ENCODE data around the gene KAT2A. TPM values are rescaled to one million over a fixed set of nuclear protein-coding genes. Genes with fewer than 3 reads are reported as not detected.
A peak's percentile ranks its signal among the peaks of the same experiment; 100 is the strongest.

Gene KAT2A
- total RNA-seq, 1 experiment from 2014 or later: 42.1 TPM

DNA sequence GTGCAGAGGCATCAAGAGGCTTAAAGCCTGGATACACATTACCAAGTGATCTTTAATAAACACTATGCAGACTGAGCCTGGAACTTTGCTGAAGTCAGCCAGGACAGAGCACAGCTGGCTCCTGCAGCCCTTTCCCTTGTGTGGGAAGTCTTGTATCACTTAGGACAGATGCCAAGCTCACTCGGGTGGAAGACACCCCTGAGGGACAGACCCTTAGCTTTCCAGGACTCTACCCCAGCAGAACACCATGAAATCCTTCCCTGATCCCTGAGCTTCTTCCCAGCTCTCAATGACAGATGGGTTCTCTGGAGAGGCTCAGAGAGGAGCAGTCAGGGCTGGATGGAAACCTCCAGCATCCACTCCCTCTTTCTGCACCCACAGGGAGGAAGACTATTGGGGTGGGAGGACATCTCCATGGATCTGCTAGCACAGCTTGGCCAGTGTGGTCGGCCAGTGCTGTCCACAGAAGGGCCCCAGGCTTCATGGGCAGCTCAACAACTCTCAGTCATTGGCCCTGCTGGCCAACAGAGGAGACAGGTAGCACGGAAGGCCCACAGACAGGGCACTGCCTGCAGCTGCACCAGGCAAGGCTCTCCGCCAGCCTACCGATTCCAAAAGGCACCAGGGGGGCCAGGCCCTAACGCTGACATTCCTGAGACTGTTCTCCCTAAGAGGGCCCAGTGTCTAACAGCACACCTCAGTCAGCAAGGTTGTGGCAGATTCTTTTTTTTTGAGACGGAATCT, 17.8 kb upstream of the KAT2A start:
- 0 out of 2 replicates have a peak, but pooled peaks cover 5% of the 10 kb centered on the region for H3K36me3 ChIP-seq (ENCODE audit: low read depth)
- ChIA-PET POLR2A (ENCODE audit: unreplicated experiment) (no interaction called here), CTCF (no interaction called here)
- BruUV-seq (replicated peaks): no TSS peak
- intact Hi-C loops (cut with micrococcal nuclease; ENCODE audit: unreplicated experiment): no loop called here
- no peak for TF ChIP-seq CTCF (conservative IDR thresholded peaks at IDR 0.05)
- no peak for TF ChIP-seq EZH2 (IDR thresholded peaks at IDR 0.05; ENCODE audit: low read depth)
- no peak overlapping the region for H3K4me2 ChIP-seq
- peaks cover 37% of the 10 kb centered on the region for H4K20me1 ChIP-seq (ENCODE audit: insufficient read depth)
- H2AFZ ChIP-seq: no peak overlapping the region
- H3K4me1 ChIP-seq (replicated peaks; ENCODE audit: insufficient read depth): peaks cover 24% of the 10 kb centered on the region
- H3K27ac ChIP-seq: no peak overlapping the region
- H3K4me3 ChIP-seq: no peak overlapping the region
- H3K27me3 ChIP-seq (ENCODE audit: insufficient read depth, low read depth): no peaks in the 10 kb centered on the region
- H3K79me2 ChIP-seq (ENCODE audit: low read depth): peaks cover 91% of the 10 kb centered on the region
- H3K9me3 ChIP-seq (ENCODE audit: insufficient read depth, low read depth): no peaks in the 10 kb centered on the region
- no peak for DNase-seq
- peaks cover 23% of the 10 kb centered on the region for H3F3A ChIP-seq (ENCODE audit: insufficient read depth, low read depth)
- no peaks in the 10 kb centered on the region for H3K9me2 ChIP-seq (ENCODE audit: insufficient read depth)

DNA sequence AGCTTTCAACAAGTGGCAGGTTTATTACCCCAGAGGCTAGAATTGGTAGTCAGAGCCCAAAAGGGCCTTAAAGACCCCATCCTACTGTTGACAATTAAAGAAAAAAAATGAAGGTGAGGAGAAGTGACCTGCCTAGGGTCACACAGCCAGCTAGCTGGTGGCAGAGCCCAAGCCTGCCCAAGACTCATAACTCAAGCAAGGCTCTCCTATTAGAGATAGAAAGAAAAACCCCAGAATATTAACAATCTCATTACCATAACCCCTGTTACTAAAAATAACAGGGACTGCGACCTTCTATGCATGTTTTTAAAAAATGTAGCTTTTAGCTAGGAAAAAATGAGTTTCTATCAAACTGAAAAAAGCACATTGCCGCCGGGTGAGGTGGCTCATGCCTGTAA, 15.5 kb upstream of the KAT2A start:
- Histone ChIP-seq H3K79me2 (ENCODE audit: low read depth) (peaks cover 91% of the 10 kb centered on the region), H3K4me2 (peak overlapping the region; percentile 54; the same call in 1 of the 2 replicates), H2AFZ (no peak overlapping the region), H3K9me2 (ENCODE audit: insufficient read depth) (no peaks in the 10 kb centered on the region), H3K9me3 (ENCODE audit: insufficient read depth, low read depth) (no peaks in the 10 kb centered on the region), H3K27me3 (ENCODE audit: insufficient read depth, low read depth) (no peaks in the 10 kb centered on the region), H3K36me3 (ENCODE audit: low read depth) (0 out of 2 replicates have a peak, but pooled peaks cover 7% of the 10 kb centered on the region), H4K20me1 (ENCODE audit: insufficient read depth) (peaks cover 37% of the 10 kb centered on the region), H3K4me1 (replicated peaks; ENCODE audit: insufficient read depth) (peaks cover 24% of the 10 kb centered on the region), H3F3A (ENCODE audit: insufficient read depth, low read depth) (peaks cover 23% of the 10 kb centered on the region), H3K4me3 (no peak overlapping the region), H3K27ac (peak overlapping the region; percentile 78)
- ChIA-PET POLR2A (ENCODE audit: unreplicated experiment) (no interaction called here), CTCF (no interaction called here)
- BruUV-seq (replicated peaks): no TSS peak
- intact Hi-C loops (cut with micrococcal nuclease; ENCODE audit: unreplicated experiment): no loop called here
- DNase-seq: no peak
- TF ChIP-seq CTCF (conservative IDR thresholded peaks at IDR 0.05) (no peak), EZH2 (IDR thresholded peaks at IDR 0.05; ENCODE audit: low read depth) (no peak)

DNA sequence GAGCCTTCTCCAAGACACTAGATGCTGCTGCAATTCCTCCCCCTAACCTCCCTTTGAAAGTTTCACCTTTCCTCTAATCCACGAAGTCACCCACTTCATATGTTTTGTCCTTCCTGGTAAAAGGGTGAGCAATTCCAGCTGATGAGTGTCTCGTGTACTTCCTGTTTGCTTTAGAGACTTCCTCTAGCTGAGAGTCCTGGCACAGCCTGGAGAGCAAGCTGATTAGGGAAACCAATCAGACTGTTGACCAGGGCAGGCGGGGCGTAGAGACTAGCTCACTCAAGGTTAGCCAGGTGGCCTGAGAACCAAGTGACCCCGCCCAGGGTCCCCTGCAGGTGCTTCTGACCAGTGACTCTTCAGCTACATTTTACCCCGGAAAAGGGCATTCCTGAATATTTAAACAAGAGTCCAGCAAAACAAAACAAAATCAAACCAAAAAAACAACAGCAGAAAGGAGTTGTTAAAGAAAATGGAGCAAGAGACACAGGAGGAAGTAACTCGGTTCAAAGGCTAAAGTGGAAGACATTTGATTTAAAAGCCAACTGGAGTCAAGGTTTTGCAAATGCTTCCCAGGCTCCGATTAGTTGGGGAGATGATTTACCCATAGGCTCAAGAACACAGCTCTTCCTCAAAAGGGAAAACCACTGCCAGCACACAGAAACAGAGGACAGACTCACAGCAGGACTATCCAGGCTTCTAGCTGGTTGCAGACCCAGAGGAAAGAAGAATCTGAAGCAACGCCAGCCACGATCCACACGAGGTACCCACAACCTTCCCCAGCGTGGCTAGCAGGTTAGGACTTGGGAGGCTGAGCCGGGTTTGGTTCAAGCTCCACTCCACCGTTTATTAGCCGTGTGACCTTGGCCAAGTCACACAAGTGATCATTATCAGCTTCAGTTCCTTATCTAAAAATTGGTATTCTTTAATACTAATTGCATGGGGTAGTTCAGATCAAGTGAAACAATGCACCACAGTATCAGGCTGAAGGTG, 14.8 kb upstream of the KAT2A start:
- Histone ChIP-seq H3K4me3 (no peak overlapping the region), H3K36me3 (ENCODE audit: low read depth) (0 out of 2 replicates have a peak, but pooled peaks cover 7% of the 10 kb centered on the region), H3K4me2 (peak overlapping the region; percentile 54), H3K27ac (peak overlapping the region; percentile 78), H3K79me2 (ENCODE audit: low read depth) (peaks cover 91% of the 10 kb centered on the region), H3K27me3 (ENCODE audit: insufficient read depth, low read depth) (no peaks in the 10 kb centered on the region), H4K20me1 (ENCODE audit: insufficient read depth) (peaks cover 35% of the 10 kb centered on the region), H3K9me3 (ENCODE audit: insufficient read depth, low read depth) (no peaks in the 10 kb centered on the region), H3F3A (ENCODE audit: insufficient read depth, low read depth) (peaks cover 23% of the 10 kb centered on the region), H2AFZ (no peak overlapping the region), H3K9me2 (ENCODE audit: insufficient read depth) (no peaks in the 10 kb centered on the region), H3K4me1 (replicated peaks; ENCODE audit: insufficient read depth) (peaks cover 24% of the 10 kb centered on the region)
- peak; percentile 74 to 95 for DNase-seq
- intact Hi-C loops (cut with micrococcal nuclease; ENCODE audit: unreplicated experiment): no loop called here
- BruUV-seq (replicated peaks): no TSS peak
- ChIA-PET CTCF (interaction anchor here (0.8 to 1.2 kb wide), 2 partner anchors 8 to 392 kb away, joined by 3 to 15 read pairs; no protein-coding TSS in a partner anchor), POLR2A (ENCODE audit: unreplicated experiment) (interaction anchor here (0.8 kb wide), 1 partner anchor 19 kb away, joined by 21 read pairs; no protein-coding TSS in a partner anchor)
- no peak for TF ChIP-seq CTCF (conservative IDR thresholded peaks at IDR 0.05)
- no peak for TF ChIP-seq EZH2 (IDR thresholded peaks at IDR 0.05; ENCODE audit: low read depth)
